AG09309 (cell line): Measurements from ENCODE around the gene SLC22A15.
A peak's percentile ranks its signal among the peaks of the same experiment; 100 is the strongest.

Source experiments
- DNase-seq: peaks from one replicate; pipeline ENCODE4 v3.0.0-alpha.2; 2010; ENCODE audit warnings: low read depth
- H3K4me3 ChIP-seq: 2 replicates; pipeline ENCODE4 v1.5.1; 2011; ENCODE audit warnings: mild to moderate bottlenecking, low read depth, low read length, moderate library complexity; ENCODE audit not compliant: control insufficient read depth
- TF ChIP-seq, protein P1 (sequence below): IDR thresholded peaks from 2 replicates; pipeline ENCODE4 v1.5.1; 2011; ENCODE audit warnings: mild to moderate bottlenecking, low read depth, low read length, inconsistent platforms; ENCODE audit not compliant: insufficient read depth, control insufficient read depth; ENCODE audit errors: missing control alignments

SLC22A15 gene

DNA sequence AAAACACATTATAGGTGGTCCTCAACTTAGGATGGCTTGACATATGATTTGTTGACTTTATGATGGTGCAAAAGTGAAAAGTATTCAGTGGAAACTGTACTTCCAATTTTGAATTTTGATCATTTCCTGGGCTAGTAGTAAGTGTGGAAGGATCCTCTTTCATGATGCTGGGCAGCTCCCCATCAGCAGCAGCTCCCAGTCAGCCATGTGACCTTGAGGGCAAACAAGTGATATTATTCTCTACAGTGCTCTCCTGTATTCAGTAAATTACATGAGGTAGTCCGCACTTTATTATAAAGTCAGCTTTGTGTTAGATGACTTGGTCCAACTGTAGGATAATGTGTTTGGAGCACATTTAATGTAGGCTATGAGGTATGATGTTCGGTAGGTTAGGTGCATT lies 36.4 kb downstream of the SLC22A15 start:
- no peak for DNase-seq
- no peak overlapping the region for H3K4me3 ChIP-seq
- TF ChIP-seq, protein P1, sequence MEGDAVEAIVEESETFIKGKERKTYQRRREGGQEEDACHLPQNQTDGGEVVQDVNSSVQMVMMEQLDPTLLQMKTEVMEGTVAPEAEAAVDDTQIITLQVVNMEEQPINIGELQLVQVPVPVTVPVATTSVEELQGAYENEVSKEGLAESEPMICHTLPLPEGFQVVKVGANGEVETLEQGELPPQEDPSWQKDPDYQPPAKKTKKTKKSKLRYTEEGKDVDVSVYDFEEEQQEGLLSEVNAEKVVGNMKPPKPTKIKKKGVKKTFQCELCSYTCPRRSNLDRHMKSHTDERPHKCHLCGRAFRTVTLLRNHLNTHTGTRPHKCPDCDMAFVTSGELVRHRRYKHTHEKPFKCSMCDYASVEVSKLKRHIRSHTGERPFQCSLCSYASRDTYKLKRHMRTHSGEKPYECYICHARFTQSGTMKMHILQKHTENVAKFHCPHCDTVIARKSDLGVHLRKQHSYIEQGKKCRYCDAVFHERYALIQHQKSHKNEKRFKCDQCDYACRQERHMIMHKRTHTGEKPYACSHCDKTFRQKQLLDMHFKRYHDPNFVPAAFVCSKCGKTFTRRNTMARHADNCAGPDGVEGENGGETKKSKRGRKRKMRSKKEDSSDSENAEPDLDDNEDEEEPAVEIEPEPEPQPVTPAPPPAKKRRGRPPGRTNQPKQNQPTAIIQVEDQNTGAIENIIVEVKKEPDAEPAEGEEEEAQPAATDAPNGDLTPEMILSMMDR, result no peak

DNA sequence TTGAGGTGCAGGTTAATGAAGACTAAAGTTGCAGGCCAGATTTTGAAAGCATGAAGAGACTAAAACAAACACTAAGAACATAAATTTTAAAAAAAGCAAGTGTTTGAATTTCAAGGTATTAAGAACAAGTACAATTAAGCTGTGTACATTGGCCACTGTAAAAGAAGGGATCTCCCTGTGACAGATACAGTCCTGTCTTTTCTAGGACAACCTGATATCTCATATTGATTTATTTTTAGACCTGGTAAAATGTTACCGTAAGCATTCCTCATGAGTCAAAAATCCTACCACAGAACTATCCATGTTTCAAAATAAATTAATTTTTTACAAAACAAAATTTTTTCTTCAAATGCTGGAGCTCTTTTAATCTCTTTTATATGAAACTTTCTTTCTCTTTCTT lies 39.4 kb downstream of the SLC22A15 start:
- TF ChIP-seq, protein P1, result no peak
- no peak for DNase-seq
- no peak overlapping the region for H3K4me3 ChIP-seq

DNA sequence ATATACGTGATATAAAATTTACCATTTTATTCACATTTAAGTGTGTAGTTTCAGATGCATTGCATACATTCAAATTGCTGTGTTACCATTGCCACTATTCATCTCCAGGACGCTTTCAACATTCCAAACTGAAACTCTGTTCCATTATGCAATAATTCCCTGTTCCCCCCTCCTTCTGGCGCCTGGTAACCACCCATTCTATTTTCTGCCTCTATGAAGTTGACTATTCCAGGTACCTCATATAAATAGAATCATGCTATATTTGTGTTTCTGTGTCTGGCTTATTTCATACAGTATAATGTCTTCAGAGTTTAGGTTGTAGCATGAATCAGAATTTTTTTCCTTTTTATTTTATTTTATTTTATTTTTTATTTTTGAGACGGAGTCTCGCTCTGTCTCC lies 41.7 kb downstream of the SLC22A15 start:
- H3K4me3 ChIP-seq, result no peak overlapping the region
- DNase-seq, result no peak
- TF ChIP-seq, protein P1, result no peak

DNA sequence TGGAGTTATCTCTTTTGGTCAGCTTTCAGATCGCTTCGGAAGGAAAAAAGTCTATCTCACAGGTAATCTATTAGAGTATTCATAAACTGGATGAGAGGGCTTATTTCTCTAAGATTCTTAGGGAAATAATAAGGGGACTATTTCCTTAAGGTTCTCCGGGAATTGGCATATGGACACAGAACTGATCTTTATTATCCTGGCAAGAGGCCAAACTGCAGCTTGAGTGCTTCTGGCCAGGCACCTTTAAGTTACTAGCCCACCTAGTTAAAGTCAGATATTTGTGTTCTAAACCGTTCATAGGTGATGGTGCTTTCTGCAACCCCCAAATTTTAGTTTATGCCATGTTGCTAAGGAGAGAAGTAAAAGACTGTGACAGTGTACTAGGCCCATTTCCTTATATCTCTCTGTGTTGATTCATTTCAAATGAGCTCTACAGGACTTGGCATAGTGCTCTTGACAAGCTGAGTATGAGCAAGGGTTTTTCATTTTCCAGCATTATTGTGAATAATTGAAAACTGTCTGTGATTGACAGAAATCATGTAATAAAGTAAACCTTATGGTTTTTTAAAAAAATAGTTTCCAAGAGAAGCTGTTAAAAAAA lies 43.4 kb downstream of the SLC22A15 start:
- TF ChIP-seq, protein P1, result no peak
- DNase-seq, result no peak
- no peak overlapping the region for H3K4me3 ChIP-seq

DNA sequence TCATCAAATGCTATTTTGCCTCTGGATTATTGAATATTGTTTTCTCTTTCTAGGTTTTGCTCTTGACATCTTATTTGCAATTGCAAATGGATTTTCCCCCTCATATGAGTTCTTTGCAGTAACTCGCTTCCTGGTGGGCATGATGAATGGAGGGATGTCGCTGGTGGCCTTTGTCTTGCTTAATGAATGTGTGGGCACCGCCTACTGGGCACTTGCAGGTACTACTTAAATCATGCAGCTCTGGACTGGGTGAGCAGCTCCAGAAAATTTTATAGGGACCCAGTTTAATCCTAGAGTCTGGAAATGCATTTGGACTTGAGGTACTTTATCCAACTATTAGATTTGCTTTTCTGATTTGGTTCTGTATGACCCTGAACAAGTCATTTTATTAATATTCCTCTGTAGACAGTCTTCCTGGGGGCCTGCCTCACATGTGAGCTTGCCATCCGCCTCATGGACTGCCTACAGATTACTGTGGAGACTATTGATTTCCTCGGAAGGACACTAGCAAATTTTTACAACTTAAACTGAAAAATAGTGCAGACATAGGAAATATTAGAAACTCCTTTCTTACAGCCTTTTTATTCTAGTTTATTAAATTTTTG lies 44.5 kb downstream of the SLC22A15 start:
- peak; percentile 5 for DNase-seq
- H3K4me3 ChIP-seq, result no peak overlapping the region
- TF ChIP-seq, protein P1, result peak; percentile 67

DNA sequence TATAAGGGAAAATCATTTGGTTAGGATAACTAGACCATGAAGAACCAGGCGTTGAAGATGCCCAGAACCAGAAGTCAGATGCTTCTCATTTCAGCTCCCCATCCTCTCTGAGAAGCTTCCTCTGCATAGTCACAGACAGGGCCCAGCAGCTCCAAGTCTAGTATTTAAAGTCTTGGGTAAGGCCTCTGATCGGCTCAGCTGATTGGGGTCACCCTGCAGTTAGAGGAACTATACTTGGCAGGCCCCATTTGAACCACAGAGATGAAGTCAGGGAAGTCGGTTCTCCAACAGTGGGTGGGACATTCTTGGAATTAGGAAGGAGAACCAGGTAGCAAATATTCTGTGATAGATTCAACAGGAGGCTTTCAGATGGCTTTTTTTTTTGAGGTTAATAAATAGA lies 48.3 kb downstream of the SLC22A15 start:
- no peak overlapping the region for H3K4me3 ChIP-seq
- TF ChIP-seq, protein P1, result no peak
- DNase-seq, result no peak
